Trophoblast cell (in vitro differentiated cells and primary cell): ENCODE data around the gene SOAT1.
A peak's percentile ranks its signal among the peaks of the same experiment; 100 is the strongest.

Experiments
- DNase-seq, 2 donors: peaks; one replicate each; pipeline ENCODE4 v3.0.0-alpha.2; 2016
- H2AFZ ChIP-seq: 2 replicates; pipeline ENCODE4 v1.6.1; 2013; ENCODE audit warnings: low read length, moderate library complexity, mild to moderate bottlenecking; ENCODE audit not compliant: insufficient read depth, poor library complexity
- H2AK5ac ChIP-seq: 2 replicates; pipeline ENCODE4 v1.6.1; 2013; ENCODE audit warnings: mild to moderate bottlenecking, low read length
- H2BK120ac ChIP-seq: 2 replicates; pipeline ENCODE4 v1.6.1; 2013; ENCODE audit warnings: low read length, mild to moderate bottlenecking, moderate library complexity; ENCODE audit not compliant: insufficient read depth, poor library complexity
- H2BK12ac ChIP-seq: 2 replicates; pipeline ENCODE4 v1.6.1; 2013; ENCODE audit warnings: mild to moderate bottlenecking, low read length, moderate library complexity
- H2BK5ac ChIP-seq: 2 replicates; pipeline ENCODE4 v1.6.1; 2013; ENCODE audit warnings: low read length, low read depth, moderate library complexity, mild to moderate bottlenecking; ENCODE audit not compliant: poor library complexity
- H3K14ac ChIP-seq: 2 replicates; pipeline ENCODE4 v1.6.1; 2013; ENCODE audit warnings: mild to moderate bottlenecking, low read length
- H3K18ac ChIP-seq: 2 replicates; pipeline ENCODE4 v1.6.1; 2013; ENCODE audit warnings: mild to moderate bottlenecking, low read length
- H3K23ac ChIP-seq: 2 replicates; pipeline ENCODE4 v1.6.1; 2013; ENCODE audit warnings: low read length
- H3K27ac ChIP-seq: 2 replicates; pipeline ENCODE4 v1.5.1; 2013; ENCODE audit warnings: low read depth, mild to moderate bottlenecking, inconsistent platforms, low read length, moderate library complexity
- H3K27me3 ChIP-seq: 2 replicates; pipeline ENCODE4 v1.6.1; 2013; ENCODE audit warnings: inconsistent platforms, mild to moderate bottlenecking, low read length, moderate library complexity; ENCODE audit not compliant: insufficient read depth
- H3K36me3 ChIP-seq, 2 experiments: 1 replicate in 1 of 2; 2 replicates in 1 of 2; pipeline ENCODE4 v1.6.1; 2013; ENCODE audit warnings: low read length in 2 of 2, mild to moderate bottlenecking in 2 of 2, moderate library complexity in 1 of 2; ENCODE audit not compliant: insufficient read depth in 2 of 2, control insufficient read depth in 1 of 2
- H3K4ac ChIP-seq: 2 replicates; pipeline ENCODE4 v1.6.1; 2013; ENCODE audit warnings: low read depth, mild to moderate bottlenecking, low read length, moderate library complexity
- H3K4me1 ChIP-seq, 2 experiments: 1 replicate in 1 of 2; 2 replicates in 1 of 2; pipeline ENCODE4 v1.6.1; 2013; ENCODE audit warnings: low read length in 2 of 2, mild to moderate bottlenecking in 2 of 2, moderate library complexity in 1 of 2; ENCODE audit not compliant: insufficient read depth in 2 of 2, control insufficient read depth in 1 of 2
- H3K4me2 ChIP-seq: 2 replicates; pipeline ENCODE4 v1.6.1; 2013; ENCODE audit warnings: inconsistent platforms, mild to moderate bottlenecking, low read length, moderate library complexity
- H3K4me3 ChIP-seq: 2 replicates; pipeline ENCODE4 v1.5.1; 2013; ENCODE audit warnings: mild to moderate bottlenecking, low read depth, low read length, inconsistent platforms
- H3K79me1 ChIP-seq: one replicate; pipeline ENCODE4 v1.6.1; 2013; ENCODE audit warnings: low read length
- H3K79me2 ChIP-seq: 2 replicates; pipeline ENCODE4 v1.6.1; 2013; ENCODE audit warnings: low read length, mild to moderate bottlenecking; ENCODE audit not compliant: control insufficient read depth, insufficient read depth, poor library complexity
- H3K9ac ChIP-seq: 2 replicates; pipeline ENCODE4 v1.6.1; 2013; ENCODE audit warnings: mild to moderate bottlenecking, low read length
- H3K9me3 ChIP-seq: 2 replicates; pipeline ENCODE4 v1.6.1; 2013; ENCODE audit warnings: low read depth, mild to moderate bottlenecking, control low read depth, inconsistent platforms, low read length; ENCODE audit not compliant: insufficient read depth
- H4K12ac ChIP-seq: 2 replicates; pipeline ENCODE4 v1.6.1; 2013; ENCODE audit warnings: low read depth, mild to moderate bottlenecking, low read length, moderate library complexity
- H4K8ac ChIP-seq: 2 replicates; pipeline ENCODE4 v1.6.1; 2013; ENCODE audit warnings: low read depth, mild to moderate bottlenecking, low read length, moderate library complexity
- H4K91ac ChIP-seq: one replicate; pipeline ENCODE4 v1.6.1; 2013; ENCODE audit warnings: low read depth, mild to moderate bottlenecking, low read length, moderate library complexity
- WGBS: extraction: QIAGEN DNeasy Blood & Tissue Kit; methylation state at CpG from one replicate; pipeline ENCODE4 v1.1.7; 2013; ENCODE audit warnings: missing lambda C conversion rate; ENCODE audit not compliant: insufficient read length, insufficient coverage; ENCODE audit errors: extremely low coverage; 5-methylcytosine and 5-hydroxymethylcytosine counted together

The SOAT1 gene

DNA sequence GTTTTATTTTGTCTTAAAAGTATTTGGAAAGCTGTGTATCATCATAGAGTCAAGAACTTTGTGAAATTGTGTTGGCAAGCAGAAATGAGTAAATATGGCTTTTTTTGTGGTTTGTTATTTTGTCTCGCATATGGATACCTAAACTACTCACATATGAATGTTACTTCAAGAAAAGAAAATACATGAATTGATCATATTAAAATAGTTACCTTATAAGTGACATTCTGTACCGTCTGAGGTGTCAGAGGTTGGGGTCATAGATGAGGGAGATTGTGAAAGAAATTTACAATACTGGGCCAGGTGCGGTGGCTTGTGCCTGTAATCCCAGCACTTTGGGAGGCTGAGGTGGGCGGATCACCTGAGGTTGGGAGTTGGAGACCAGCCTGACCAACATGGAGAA, 40.8 kb downstream of the SOAT1 start:
- Histone ChIP-seq H3K9me3 (peaks cover 2% of the 10 kb centered on the region), H4K91ac (no peak overlapping the region)

DNA sequence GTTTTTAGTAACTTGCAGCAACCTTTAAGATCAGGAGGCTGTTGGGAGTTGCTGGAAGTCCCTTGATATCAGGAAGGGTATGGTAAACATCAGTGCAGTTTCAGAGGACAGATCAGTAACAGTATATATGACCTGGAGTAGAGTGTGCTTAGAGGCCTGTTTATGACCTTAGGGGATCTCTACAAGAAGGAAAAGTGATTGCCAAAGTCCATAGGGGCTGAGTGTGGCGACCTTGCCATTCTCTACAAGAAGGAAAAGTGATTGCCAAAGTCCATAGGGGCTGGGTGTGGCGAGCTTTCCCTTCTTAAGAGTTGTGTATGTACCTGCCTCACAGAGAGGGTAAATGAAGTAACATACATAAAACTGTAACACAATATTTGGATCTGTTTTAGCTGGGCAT, 43.7 kb downstream of the SOAT1 start:
- no peak overlapping the region for H2BK12ac ChIP-seq
- no peak overlapping the region for H4K91ac ChIP-seq
- H2BK5ac ChIP-seq = no peak overlapping the region
- H4K8ac ChIP-seq = no peak overlapping the region
- H3K36me3 ChIP-seq = peaks cover 0 to 3% of the 10 kb centered on the region in 2 experiments
- no CpG with 5 or more reads among the region's 2 CpGs for WGBS
- no peak overlapping the region for H3K27ac ChIP-seq
- H3K4me3 ChIP-seq = no peak overlapping the region
- no peak overlapping the region for H3K18ac ChIP-seq
- no peaks in the 10 kb centered on the region for H3K79me1 ChIP-seq
- H3K4me1 ChIP-seq = no peaks in the 10 kb centered on the region
- no peak overlapping the region for H2AFZ ChIP-seq
- H3K79me2 ChIP-seq = no peaks in the 10 kb centered on the region
- no peak overlapping the region for H3K9ac ChIP-seq
- H2AK5ac ChIP-seq = no peak overlapping the region
- no peaks in the 10 kb centered on the region for H3K9me3 ChIP-seq
- H3K27me3 ChIP-seq = no peaks in the 10 kb centered on the region
- no peak overlapping the region for H4K12ac ChIP-seq
- DNase-seq = peak; percentile 50 to 52
- no peak overlapping the region for H3K14ac ChIP-seq
- H2BK120ac ChIP-seq = no peak overlapping the region
- H3K4me2 ChIP-seq = no peak overlapping the region
- no peak overlapping the region for H3K4ac ChIP-seq
- H3K23ac ChIP-seq = no peak overlapping the region

More for the DNA sequence above, 40.8 kb downstream of the SOAT1 start:
- H3K14ac ChIP-seq = no peak overlapping the region
- no peaks in the 10 kb centered on the region for H3K79me1 ChIP-seq
- no peak overlapping the region for H3K4me2 ChIP-seq
- no peak overlapping the region for H3K4ac ChIP-seq
- H2AFZ ChIP-seq = no peak overlapping the region
- H2BK5ac ChIP-seq = no peak overlapping the region
- no peak for DNase-seq
- H2BK12ac ChIP-seq = no peak overlapping the region
- no peak overlapping the region for H3K18ac ChIP-seq
- no peak overlapping the region for H4K8ac ChIP-seq
- no peaks in the 10 kb centered on the region for H3K27me3 ChIP-seq
- H3K27ac ChIP-seq = no peak overlapping the region
- H3K36me3 ChIP-seq = no peaks in the 10 kb centered on the region
- H3K79me2 ChIP-seq = no peaks in the 10 kb centered on the region
- H4K12ac ChIP-seq = no peak overlapping the region
- no peak overlapping the region for H2BK120ac ChIP-seq
- no peak overlapping the region for H3K23ac ChIP-seq
- H3K4me1 ChIP-seq = no peaks in the 10 kb centered on the region
- WGBS = no CpG with 5 or more reads among the region's 4 CpGs
- no peak overlapping the region for H2AK5ac ChIP-seq
- H3K9ac ChIP-seq = no peak overlapping the region
- no peak overlapping the region for H3K4me3 ChIP-seq

DNA sequence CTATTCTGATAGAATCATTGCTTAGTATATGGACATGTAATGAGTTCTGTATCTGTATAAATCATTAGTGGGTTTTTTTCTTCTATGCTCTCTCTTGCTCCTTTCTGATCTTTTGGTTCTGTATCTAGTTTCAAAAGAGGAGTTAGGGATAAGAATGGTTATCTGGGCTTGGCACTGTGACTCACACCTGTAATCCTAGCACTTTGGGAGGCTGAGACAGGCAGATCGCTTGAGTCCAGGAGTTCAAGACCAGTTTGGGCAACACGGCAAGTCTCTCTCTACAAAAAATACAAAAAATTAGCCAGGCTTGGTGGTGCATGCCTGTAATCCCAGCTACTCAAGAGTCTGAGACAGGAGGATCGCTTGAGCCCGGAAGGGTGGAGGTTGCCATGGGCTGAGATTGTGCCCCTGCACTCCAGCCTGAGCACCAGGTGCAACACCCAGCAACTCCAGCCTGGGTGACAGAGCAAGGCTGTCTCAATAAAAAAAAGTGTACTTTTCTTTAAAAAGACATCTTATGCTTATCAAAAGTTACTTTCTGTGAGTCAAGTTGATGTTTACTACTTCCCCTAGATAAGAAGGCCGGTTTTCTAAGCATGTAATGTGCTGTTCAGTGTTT, 44.5 kb downstream of the SOAT1 start:
- H3K36me3 ChIP-seq = peaks cover under 1 to 3% of the 10 kb centered on the region in 2 experiments
- DNase-seq = no peak

DNA sequence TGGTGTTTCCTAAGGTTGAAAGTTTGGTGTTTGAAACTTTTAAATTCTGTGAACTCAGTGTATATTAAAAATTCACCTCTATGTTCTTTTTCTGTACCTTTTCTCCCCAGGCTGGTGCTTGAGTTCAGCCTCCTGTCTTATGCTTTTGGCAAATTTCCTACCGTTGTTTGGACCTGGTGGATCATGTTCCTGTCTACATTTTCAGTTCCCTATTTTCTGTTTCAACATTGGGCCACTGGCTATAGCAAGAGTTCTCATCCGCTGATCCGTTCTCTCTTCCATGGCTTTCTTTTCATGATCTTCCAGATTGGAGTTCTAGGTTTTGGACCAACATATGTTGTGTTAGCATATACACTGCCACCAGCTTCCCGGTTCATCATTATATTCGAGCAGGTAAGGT, 47.3 kb downstream of the SOAT1 start:
- Histone ChIP-seq H3K79me2 (no peaks in the 10 kb centered on the region), H4K12ac (no peak overlapping the region), H3K79me1 (no peaks in the 10 kb centered on the region), H3K4me1 (no peaks in the 10 kb centered on the region), H3K18ac (no peak overlapping the region), H2AFZ (no peak overlapping the region), H3K36me3 (peaks cover 2 to 4% of the 10 kb centered on the region in 2 experiments), H2BK12ac (no peak overlapping the region), H2AK5ac (no peak overlapping the region), H3K4me3 (no peak overlapping the region), H4K8ac (no peak overlapping the region), H3K14ac (no peak overlapping the region), H3K27me3 (no peaks in the 10 kb centered on the region), H3K9me3 (no peaks in the 10 kb centered on the region), H3K4ac (no peak overlapping the region), H3K23ac (no peak overlapping the region), H3K4me2 (no peak overlapping the region), H4K91ac (no peak overlapping the region), H3K9ac (no peak overlapping the region), H2BK120ac (no peak overlapping the region), H3K27ac (no peak overlapping the region), H2BK5ac (no peak overlapping the region)
- WGBS = no CpG with 5 or more reads among the region's 5 CpGs
- DNase-seq = no peak

More for the DNA sequence above, 44.5 kb downstream of the SOAT1 start:
- no peaks in the 10 kb centered on the region for H3K79me1 ChIP-seq
- H3K79me2 ChIP-seq = no peaks in the 10 kb centered on the region
- no peak overlapping the region for H3K4ac ChIP-seq
- no peaks in the 10 kb centered on the region for H3K4me1 ChIP-seq
- no peaks in the 10 kb centered on the region for H3K27me3 ChIP-seq
- no peaks in the 10 kb centered on the region for H3K9me3 ChIP-seq
- H4K8ac ChIP-seq = no peak overlapping the region
- H4K12ac ChIP-seq = no peak overlapping the region
- H3K4me3 ChIP-seq = no peak overlapping the region
- no peak overlapping the region for H3K27ac ChIP-seq
- no peak overlapping the region for H2AK5ac ChIP-seq
- H4K91ac ChIP-seq = no peak overlapping the region
- no CpG with 5 or more reads among the region's 5 CpGs for WGBS
- H3K23ac ChIP-seq = no peak overlapping the region
- H2BK120ac ChIP-seq = no peak overlapping the region
- no peak overlapping the region for H2AFZ ChIP-seq
- H3K9ac ChIP-seq = no peak overlapping the region
- H3K18ac ChIP-seq = no peak overlapping the region
- H3K14ac ChIP-seq = no peak overlapping the region
- no peak overlapping the region for H3K4me2 ChIP-seq
- no peak overlapping the region for H2BK5ac ChIP-seq
- no peak overlapping the region for H2BK12ac ChIP-seq
